GM18502 (cell line): ENCODE data around the gene GPR45.
"Not testable (repeated sequence)": the region's sequence is repeated elsewhere in the genome, so short reads cannot be mapped to it uniquely, and the experiment has no call there.

Source experiments
- ATAC-seq: cut with Tn5 transposase; IDR thresholded peaks from one replicate; pipeline ENCODE4 v1.9.1; 2021; ENCODE audit warnings: mild to moderate bottlenecking; ENCODE audit not compliant: unreplicated experiment, poor library complexity

GPR45 gene

DNA sequence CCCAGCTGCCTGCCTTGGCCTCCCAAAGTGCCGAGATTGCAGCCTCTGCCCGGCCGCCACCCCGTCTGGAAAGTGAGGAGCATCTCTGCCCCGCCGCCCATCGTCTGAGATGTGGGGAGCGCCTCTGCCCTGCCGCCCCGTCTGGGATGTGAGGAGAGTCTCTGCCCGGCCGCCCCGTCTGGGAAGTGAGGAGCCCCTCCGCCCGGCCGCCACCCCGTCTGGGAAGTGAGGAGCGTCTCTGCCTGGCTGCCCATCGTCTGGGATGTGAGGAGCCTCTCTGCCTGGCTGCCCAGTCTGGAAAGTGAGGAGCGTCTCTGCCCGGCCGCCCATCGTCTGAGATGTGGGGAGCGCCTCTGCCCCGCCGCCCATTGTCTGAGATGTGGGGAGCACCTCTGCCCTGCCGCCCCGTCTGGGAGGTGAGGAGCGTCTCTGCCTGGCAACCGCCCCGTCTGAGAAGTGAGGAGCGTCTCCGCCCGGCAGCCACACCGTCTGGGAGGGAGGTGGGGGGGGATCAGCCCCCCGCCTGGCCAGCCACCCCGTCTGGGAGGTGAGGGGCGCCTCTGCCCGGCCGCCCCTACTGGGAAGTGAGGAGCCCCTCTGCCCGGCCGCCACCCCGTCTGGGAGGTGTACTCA lies 9.6 kb downstream of the GPR45 start:
- not testable (repeated sequence) for ATAC-seq

DNA sequence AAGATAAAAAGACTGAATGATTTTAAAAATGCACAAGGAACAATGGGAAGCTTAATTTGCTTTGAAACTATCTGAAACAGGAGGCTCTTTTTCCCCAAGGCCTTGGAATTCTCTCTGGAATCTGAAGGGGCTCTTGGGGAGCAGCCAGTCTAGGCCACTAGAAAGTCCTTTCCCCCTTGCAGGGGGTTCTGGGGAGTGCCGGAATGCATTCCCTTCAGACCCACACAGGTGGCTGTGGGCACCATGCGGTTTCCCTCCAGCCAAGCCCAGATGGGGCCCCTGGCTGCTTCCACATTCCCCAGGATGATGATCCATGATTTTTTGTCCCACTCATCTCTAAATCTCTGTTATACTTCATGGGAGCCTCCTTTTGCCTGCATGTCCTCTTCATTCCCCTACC lies 10.7 kb downstream of the GPR45 start:
- ATAC-seq: no peak

DNA sequence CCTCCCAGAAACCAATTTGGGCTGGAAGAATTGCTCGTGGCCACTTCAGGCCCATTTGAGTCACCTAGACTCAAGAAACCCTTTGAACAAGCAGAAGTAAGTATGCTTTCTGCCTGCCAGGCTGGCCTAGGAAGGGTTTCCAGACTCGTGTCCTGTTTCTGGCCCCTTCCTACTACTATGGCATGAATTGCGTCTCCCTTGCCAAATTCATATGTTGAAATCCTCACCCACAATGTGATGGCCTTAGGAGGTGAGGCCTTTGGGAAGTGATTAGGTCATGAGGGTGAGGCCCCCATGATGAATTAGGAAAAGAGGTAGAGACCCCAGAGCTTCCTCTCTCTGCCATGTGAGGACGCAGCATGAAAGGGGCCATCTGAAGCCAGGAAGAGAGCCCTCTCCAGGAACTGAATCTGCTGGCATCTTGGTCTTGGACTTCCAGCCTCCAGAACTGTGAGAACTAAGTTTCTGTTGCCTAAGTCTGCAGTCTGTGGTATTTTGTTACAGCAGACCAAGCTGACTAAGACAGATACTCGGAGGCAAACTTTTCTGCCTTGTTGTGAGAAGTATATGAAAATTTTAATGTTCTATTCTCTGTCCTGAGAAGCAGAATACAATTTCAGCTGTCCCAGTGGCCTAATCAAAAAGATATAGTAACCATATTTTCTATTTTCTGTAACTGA lies 13.1 kb downstream of the GPR45 start:
- ATAC-seq: no peak

DNA sequence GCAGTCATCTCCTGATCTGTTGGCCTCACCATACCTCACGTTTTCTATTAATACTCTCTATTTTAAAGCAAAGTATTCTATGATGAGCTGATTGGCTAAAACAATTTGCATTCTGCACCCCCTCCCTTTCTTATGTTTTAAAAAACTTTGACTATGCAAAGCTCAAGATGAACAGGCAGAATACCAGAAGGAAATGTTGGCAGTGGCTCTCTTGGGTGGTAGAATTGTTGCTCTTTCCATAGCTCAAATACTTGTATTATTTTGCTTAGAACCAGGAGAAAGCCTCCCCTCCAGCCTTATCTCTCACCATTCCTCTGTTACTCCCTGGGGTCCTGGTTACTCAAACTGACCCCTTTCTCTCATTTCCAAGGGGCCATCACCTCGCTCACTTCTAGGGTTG lies 14.4 kb downstream of the GPR45 start:
- no peak for ATAC-seq

DNA sequence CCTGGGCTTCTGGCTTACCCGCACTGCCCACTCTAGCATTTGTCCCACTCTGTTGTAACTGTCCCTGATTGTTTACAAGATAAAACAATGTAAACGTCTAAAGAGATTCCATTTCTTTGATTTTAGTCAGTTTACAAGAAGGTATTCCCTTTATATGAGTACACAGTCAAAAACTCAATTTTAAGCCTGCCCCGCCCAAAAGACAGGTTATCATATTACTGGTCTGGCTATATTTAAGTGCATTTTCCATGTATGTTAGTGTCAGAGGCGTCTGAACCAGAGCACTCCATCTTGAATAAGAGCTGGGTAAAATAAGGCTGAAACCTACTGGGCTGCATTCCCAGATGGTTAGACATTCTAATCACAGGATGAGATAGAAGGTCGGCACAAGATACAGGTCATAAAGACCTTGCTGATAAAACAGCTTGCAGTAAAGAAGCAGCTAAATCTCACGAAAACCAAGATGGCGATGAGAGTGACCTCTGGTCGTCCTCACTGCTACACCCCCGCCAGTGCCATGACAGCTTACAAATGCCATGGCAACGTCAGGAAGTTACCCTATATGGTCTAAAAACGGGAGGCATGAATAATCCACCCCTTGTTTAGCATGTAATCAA lies 15.0 kb downstream of the GPR45 start:
- no peak for ATAC-seq

DNA sequence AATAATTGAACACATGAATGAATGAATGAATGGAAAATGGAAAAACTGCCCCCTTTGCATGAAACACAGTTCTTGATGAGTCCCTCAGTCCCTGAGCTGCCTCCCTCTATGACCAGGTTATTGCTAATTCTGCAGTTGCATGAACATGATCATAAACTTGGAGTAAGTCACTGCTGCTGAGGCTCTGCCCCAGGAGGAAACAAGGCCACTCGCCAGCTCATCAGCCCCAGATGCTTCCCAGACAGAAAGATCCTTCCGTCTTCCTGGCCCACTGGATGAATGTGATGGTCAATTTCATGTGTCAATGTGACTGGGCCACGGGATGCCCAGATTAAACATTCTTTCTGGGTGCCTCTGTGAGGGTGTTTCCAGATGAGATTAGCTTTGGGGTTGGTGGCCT lies 16.4 kb downstream of the GPR45 start:
- ATAC-seq: no peak

DNA sequence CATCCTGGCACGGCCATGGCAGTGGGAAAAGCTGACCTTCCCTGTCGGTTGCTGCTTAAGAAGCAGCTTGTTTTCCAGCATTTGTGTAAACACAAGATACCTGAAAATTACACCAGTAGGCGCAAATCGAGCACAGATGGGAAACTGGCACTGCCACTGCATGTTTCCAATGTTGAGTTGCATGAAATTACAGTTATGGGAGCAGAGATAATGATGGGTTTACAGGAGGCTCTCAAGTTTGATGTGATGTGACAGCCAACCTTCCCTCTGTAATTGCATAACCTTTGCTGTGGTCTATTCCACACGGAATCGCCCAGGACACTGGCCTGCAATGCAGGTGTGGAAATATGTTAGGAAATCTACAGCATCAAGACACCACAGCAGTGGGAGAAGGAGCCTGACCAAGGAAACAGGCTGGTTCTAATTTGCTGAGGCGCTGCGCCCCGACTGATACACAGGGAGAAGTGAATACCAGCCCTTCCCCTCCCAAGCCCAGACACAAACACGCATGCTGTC lies 17.4 kb downstream of the GPR45 start:
- ATAC-seq: no peak

DNA sequence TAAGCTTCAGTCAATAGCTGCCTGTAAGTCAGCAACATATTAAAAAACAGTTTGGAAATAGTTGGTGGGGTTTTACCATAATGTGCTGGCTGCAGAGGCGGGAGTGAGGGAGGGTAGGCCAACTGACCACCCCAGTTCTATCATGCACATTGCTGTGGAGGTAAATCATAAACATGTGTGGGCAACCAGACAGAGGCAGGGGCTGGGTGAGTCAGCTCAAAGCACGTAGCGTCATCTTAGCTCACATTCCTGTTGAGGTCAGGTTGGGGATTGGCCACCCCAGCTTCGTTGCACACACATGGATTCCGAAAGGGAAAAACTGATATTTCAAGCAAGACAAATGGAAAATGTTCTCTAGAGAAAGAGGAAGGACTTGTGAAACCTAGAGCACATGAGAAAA lies 19.5 kb downstream of the GPR45 start:
- no peak for ATAC-seq

DNA sequence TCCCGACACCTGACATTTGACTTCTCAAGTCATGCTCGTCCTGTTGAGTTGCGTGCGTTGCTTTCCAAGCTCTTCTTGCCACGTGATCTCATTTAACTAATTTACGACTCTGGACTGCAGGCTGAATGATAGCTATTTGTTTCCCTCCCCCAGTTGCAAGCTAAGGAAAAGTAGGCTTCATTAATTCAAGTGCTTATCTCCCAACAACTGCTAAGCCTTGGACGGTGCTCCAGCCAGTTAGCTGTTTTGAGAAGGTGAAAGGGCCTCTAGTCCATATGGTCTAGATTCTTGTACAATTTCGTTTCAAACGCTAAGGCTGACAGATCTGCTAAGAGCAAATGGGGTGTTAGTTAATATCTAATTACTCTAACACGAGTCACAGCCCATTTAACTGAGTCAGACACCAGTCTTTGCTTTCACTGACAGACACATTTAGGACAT lies 21.1 kb downstream of the GPR45 start:
- ATAC-seq: no peak

DNA sequence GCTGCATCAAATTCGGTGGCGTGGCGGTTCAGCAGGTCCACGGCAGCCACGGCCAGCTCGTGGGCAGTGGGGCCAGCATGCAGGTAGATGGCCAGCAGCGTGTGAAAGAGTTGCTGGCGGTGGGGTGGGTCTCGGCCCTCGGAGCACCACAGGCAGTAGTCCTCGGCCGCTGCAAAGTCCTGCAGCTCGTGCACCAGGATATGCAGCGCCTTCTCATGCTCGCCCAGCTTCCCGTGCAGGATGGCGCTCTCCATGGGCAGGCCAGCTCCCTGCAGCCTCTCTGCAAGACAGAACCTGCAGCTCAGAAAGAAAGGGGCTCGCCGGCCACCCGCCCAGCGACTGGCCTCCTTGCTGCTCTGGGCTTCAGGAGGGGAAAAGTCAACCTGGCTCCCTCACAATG lies 27.9 kb downstream of the GPR45 start:
- ATAC-seq: no peak

DNA sequence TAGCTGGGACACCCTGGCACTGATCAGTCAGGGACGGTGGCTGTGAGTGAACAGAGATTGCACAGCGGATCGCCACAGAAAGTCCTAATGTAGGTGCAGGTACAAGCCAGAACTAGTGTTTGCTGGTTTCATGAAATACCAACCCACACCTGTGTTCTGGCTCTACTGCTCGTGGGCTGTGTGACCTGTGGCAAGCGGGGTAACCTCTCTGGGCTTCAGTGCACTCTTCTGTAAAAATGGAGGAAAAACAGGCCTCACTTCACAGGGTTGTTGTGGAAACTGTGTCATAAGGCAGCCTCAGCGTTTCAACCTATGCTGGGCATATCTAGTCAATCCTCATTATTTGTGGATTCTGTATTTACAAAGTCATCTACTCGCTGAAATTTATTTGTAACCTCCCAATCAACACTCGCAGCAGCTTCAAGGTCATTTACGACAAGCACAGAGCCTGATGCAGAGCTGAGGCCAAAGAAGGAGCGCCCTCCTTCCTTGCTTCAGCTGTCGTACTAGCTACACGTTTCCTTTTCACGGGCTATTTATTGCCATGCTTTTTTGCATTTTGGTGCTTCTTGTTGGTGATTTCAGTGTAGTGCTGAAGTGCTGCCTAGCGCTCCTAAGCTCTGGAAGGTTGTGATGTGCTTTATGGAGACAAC lies 30.0 kb downstream of the GPR45 start:
- no peak for ATAC-seq

DNA sequence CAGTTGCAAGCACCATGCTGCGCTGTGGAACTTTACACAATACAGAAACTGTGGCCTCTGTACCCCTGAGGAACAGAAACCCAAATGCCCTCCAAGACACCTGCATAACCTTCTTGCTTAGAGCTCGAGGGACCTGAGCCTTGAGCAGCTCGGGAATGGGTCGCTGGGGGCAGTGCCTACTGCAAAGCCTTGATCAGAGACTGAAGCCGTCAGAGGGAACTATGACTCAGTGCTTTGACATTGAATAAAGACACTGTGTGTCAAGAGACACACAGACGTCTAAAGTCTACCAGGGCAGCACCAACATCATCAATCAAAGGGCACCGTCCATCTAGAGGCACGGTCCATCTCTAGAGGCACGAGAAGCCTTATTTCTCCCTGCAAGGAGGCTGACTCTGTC lies 30.6 kb downstream of the GPR45 start:
- no peak for ATAC-seq

DNA sequence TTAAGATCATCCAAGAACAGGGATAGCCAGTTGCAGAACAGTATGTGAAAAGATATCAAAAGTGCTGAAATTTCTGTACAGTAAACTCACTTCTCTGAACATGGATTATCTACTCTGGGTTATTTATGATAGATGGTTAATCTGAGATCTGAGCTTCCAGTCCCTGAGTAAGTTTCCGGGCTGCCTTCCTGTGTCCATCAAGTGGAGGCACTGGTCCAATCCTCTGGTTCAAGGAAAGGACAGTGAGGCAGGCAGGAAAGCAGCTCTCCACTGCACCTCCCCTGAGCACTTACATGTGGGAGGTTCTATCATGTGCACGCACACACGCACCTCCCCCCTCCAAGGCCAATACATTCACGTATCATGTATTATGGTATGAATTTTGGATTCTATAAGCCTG lies 32.5 kb downstream of the GPR45 start:
- ATAC-seq: no peak

DNA sequence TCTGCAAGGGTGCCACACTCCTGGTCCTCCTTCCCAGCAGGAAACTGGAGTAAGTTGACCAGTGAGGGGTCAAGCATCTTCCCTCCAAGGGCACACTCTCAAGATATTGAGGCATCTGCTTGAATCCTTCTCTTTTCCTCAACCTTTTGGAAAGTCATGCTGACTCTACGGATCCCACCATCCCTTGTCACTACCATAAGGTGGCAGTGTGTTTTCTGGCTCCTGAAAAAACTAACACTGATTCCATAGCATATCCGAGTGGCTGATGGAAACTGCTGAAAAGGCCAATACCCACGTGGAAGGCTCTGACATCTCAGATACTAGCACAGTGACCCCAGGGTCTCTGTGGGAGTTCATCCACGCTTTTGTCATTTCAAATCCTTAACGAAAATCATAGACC lies 37.1 kb downstream of the GPR45 start:
- ATAC-seq: no peak

DNA sequence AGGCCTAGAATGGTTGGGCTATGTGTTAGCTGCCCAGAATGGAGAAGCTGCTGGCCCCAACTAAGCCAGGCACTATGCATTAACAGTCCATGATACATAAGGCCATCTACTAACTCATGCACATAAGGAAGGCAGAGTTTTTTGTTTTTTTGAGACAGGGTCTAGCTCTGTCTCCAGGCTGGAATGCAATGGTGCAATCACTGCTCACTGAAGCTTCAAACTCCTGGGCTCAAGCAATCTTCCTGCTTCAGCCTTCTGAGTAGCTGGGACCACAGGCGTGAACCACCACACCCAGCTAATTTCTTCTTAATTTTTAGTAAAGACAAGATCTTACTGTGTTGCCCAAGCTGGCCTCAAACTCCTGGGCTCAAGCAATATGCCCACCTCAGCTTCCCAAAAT lies 37.6 kb downstream of the GPR45 start:
- ATAC-seq: no peak

DNA sequence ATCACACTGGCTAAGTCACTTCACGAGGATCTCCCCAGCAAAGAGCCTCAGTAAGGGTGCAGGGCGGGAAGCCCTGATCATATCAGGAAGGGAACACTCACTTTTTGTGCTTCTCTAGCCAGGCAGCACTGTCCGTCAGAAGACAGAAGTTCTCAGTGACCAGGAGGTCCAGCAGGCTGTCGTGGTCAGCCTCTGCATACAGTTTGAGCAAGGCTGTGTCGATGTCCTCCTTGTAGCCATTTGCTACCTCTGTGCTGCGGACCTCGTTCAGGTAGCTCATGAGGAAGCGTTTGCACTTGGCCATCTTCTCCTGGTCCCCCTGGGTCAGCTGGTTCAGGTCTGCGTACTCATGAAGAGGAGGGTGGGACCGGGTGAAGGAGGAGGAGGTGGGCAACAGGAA lies 38.7 kb downstream of the GPR45 start:
- no peak for ATAC-seq

DNA sequence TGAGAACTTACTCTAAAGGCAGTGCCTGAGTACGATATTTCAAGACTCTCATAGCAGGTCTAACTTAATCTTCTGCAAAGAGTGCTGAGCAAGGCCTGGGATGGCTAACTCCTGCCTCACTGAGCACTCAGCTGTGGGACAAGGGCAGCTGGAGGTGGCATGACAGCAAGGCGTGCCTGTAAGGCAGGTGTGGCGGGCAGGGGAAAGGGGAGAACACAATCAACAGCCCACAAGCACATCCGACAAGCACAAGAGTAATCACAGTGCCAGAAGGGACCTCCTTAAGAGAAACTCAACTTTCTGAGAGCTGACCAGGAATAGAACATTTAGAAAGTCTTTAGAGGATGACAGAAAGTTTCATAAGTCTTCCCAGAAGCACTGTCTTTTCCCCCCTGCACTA lies 42.0 kb downstream of the GPR45 start:
- no peak for ATAC-seq

DNA sequence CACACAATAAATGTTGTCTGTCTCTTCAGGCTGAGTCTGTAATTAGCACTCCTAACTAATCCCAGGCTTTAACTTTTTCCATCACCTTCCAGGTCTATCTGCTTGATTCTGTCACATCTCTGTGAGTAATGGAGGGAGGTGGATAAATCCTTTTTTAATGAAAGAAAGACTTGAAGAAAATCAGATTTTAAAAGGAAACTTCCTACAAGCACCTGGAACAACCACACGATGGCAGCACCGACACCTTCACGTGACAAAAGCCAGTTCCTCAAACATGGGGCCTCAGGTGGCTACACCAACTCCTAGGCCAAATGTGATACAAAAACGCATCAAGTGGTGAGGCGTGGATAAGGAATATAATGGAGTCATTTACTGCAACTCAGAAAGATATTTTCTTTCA lies 46.1 kb downstream of the GPR45 start:
- no peak for ATAC-seq

DNA sequence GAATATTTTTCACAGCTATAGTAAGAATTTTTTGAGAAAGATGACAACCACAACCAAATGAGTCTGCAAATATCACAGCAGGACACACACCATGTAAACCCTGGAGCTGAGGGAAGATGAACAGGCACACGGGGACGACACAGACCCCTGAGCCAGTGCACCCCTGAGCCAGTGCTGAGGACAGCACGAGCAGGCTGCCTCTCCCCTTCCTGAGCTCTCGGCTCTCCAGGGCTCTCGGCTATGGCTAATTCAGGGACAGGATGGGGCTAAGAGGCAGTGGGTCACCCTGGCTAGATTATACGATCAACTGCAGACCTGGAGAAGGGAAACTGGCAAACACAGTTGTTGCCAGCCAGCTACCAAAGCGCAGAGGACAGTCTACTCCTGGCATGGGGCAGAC lies 46.6 kb downstream of the GPR45 start:
- no peak for ATAC-seq

DNA sequence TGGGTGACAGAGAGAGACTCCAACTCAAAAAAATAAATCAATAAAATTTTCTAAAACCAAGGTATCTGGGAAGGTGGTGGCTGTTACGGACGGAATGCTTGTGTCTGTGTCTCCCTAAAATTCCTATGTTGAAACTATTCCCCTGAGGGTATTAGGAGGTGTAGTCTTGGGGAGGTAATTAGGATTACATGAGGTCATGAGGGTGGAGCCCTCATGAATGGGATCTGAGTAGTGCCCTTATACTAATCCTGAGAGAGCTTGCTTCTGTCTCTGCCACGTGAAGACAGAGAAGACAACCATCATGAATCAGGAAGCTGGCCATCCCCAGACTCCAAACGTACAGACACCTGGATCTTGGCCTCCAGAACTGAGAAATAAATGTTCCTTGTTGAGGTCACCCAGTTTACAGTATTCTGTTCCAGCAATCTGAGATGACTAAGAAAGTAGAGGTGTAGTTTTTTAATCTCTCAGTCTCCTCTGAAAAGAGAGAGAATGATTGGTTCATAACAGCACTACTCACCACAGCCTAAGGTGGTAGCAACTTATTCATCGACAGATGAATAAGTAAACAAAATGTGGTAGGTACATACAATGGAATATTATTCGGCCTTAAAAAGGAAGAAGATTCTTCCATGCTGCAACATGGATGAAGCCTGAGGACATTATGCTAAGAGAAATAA lies 49.6 kb downstream of the GPR45 start:
- ATAC-seq: no peak

DNA sequence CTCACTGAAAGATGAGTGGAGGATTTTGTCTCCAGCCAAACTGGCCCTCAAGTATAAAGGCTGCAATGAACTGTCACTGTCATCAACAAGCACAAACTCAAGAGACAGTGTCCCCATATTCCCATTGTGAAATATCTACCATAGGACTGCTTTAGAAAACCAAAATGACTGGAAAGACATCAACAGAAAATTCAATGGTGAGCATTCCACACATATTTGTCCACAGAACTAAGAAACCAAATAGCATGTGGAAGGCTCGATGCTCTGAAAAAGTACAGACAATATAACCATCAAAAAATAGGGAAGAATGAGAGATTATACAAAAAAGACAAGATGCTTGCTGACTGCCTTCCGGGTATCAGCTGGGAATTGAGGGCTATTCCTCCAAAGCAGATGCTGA lies 50.4 kb downstream of the GPR45 start:
- ATAC-seq: no peak
